Mammary epithelial cell (primary cell): Measurements from ENCODE around the gene ACOT4.

Experiments used
- CTCF ChIP-seq, 2 donors: IDR thresholded peaks in 1 of 2; conservative IDR thresholded peaks in 1 of 2; 2 replicates each; pipeline ENCODE4 v1.5.1; 2011 to 2012; ENCODE audit warnings: inconsistent platforms in 2 of 2, low read length in 2 of 2, mild to moderate bottlenecking in 2 of 2, control low read depth in 1 of 2, low read depth in 1 of 2; ENCODE audit not compliant: insufficient read depth in 1 of 2; ENCODE audit errors: extremely low read depth in 1 of 2
- EZH2 ChIP-seq: IDR thresholded peaks from 2 replicates; pipeline ENCODE4 v1.6.1; 2012; ENCODE audit warnings: low read length, inconsistent platforms, borderline replicate concordance

GRCh38 chr14:73567951-73568885 is 23.5 kb upstream of the ACOT4 start:
- TF ChIP-seq CTCF (conservative IDR thresholded peaks at IDR 0.05 in 1 of 2, IDR thresholded peaks at IDR 0.05 in 1 of 2; ENCODE audit: extremely low read depth in 1 of 2, insufficient read depth in 1 of 2, low read depth in 1 of 2, low read length in 2 of 2): no peak
- no peak for TF ChIP-seq EZH2
